HG02642 (cell line): ENCODE results near the gene USB1.

ENCODE experiments used
- ATAC-seq: cut with Tn5 transposase; IDR thresholded peaks from one replicate; pipeline ENCODE4 v1.9.1; 2021; ENCODE audit warnings: mild to moderate bottlenecking; ENCODE audit not compliant: unreplicated experiment, poor library complexity

The USB1 gene

GRCh38 chr16:58013201-58013956 is 12.2 kb downstream of the USB1 start:
- ATAC-seq: no peak

- no peak for ATAC-seq
These were observed 15.7 kb downstream of the USB1 start for GRCh38 chr16:58016840-58017446.

- ATAC-seq: no peak
These were observed 17.6 kb downstream of the USB1 start for GRCh38 chr16:58018803-58019202.

- ATAC-seq: no peak
These were observed 18.8 kb downstream of the USB1 start for GRCh38 chr16:58019866-58020538.

GRCh38 chr16:58020628-58021521 is 19.7 kb downstream of the USB1 start:
- ATAC-seq: no peak

- no peak for ATAC-seq
These were observed 20.7 kb downstream of the USB1 start for GRCh38 chr16:58021661-58022551.

GRCh38 chr16:58022601-58023371 is 21.6 kb downstream of the USB1 start:
- no peak for ATAC-seq

GRCh38 chr16:58024486-58025350 is 23.5 kb downstream of the USB1 start:
- ATAC-seq: no peak

- peak; percentile 69 for ATAC-seq
These were observed 24.3 kb downstream of the USB1 start, which contains the start of gene MMP15 for GRCh38 chr16:58025351-58026138. MMP15 (plus strand) TSS chr16:58025754; CDS start chr16:58026351, 597 bp downstream.

GRCh38 chr16:58026139-58026704 is 25.0 kb downstream of the USB1 start:
- peak; percentile 25 for ATAC-seq

GRCh38 chr16:58026705-58027160 is 25.5 kb downstream of the USB1 start:
- ATAC-seq: no peak

- no peak for ATAC-seq
These were observed 26.1 kb downstream of the USB1 start for GRCh38 chr16:58027161-58027915.

- no peak for ATAC-seq
These were observed 26.8 kb downstream of the USB1 start for GRCh38 chr16:58027916-58028455.

- no peak for ATAC-seq
These were observed 27.4 kb downstream of the USB1 start for GRCh38 chr16:58028541-58029070.

GRCh38 chr16:58029410-58029809 is 28.2 kb downstream of the USB1 start:
- ATAC-seq: no peak
